ENCODE data around the gene CDC20.
"Not testable (repeated sequence)": the region's sequence is repeated elsewhere in the genome, so short reads cannot be mapped to it uniquely, and the experiment has no call there.

The CDC20 gene

DNA sequence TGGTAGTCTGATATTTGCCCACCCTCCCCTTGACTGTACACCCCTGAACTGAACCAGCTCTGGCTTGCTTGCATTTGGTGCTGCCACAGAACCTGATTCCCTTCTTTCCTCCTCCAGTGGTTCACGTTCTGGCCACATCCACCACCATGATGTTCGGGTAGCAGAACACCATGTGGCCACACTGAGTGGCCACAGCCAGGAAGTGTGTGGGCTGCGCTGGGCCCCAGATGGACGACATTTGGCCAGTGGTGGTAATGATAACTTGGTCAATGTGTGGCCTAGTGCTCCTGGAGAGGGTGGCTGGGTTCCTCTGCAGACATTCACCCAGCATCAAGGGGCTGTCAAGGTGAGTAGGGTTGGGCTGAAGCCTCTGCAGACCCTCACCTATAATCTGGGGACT, 1.8 kb downstream of the CDC20 start:
- DNase-seq, result no peak
- H3K36me3 Mint-ChIP-seq (ENCODE audit: low read depth), result peaks cover 60% of the 10 kb centered on the region
- peak overlapping the region; percentile 95 for H3K4me3 Mint-ChIP-seq
- peaks cover 49% of the 10 kb centered on the region for H3K4me1 Mint-ChIP-seq
- H3K9me3 Mint-ChIP-seq, result no peaks in the 10 kb centered on the region
- H3K27ac Mint-ChIP-seq, result peak overlapping the region; percentile 54
- no peak for ATAC-seq
- no peaks in the 10 kb centered on the region for H3K27me3 Mint-ChIP-seq

DNA sequence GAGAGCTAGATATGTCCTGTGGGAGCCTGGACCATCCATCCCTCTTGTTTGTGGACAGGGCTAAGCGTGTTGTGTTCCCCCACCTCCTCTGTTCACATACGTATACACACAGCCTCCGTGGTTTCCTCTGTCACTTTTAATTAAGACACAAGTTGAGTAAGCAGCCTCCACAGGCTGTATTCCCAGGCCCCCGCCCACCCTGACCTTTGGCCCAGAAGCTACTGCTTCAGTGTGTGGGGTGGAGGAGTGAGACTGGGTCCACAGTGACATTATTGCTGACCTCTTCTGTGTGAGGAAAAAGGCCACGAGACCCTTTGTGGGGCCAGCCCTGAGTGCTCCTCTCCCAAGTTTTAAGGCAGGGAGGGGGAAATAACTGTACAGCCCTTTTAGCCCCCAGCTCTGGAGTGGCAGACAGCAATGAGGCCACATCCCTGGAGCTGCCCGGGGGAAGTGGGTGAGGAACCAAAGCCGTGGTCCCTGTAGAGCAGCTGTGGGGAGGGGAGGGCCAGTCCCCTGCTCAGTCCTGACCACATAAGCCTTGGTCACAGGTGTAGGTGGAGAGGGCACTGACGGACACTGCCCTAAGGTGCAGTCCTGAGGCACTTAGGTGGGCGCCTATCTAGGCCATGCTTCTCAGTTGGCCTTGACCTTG, 4.6 kb downstream of the CDC20 start:
- ATAC-seq, result no peak
- H3K4me3 Mint-ChIP-seq, result peak overlapping the region; percentile 16
- H3K27me3 Mint-ChIP-seq, result no peaks in the 10 kb centered on the region
- DNase-seq, result peak; percentile 39
- H3K4me1 Mint-ChIP-seq, result peaks cover 58% of the 10 kb centered on the region
- H3K9me3 Mint-ChIP-seq, result no peaks in the 10 kb centered on the region
- peaks cover 68% of the 10 kb centered on the region for H3K36me3 Mint-ChIP-seq (ENCODE audit: low read depth)
- H3K27ac Mint-ChIP-seq, result peak overlapping the region; percentile 73

DNA sequence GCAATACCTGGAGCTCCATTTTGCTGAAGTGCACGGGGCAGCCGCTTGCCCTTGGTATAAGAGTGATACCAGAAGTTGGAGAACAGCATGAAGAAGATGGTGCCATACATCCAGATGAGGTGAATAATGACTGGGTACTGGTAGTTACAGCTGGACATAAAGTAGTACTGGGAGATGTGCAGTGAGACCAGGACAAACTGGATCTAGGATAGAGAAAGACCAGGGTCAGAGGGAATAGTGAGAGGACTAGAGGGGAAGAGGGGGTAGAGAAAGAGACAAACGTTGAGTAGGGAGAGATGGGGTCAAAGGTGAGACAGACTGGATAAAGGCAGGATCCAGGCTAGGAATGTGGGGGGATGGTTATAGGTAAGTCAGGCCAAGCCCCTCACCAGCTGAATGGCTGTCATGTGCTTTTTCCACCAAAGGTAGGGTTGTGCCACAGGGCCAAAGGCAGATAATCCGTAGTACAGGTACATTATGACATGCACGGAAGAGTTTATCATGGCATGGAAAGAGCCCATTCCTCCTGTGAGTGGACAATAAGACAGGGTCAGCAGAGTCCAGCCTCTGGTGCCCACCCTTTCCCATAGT, 5.2 kb downstream of the CDC20 start:
- H3K27ac Mint-ChIP-seq, result peak overlapping the region; percentile 10

DNA sequence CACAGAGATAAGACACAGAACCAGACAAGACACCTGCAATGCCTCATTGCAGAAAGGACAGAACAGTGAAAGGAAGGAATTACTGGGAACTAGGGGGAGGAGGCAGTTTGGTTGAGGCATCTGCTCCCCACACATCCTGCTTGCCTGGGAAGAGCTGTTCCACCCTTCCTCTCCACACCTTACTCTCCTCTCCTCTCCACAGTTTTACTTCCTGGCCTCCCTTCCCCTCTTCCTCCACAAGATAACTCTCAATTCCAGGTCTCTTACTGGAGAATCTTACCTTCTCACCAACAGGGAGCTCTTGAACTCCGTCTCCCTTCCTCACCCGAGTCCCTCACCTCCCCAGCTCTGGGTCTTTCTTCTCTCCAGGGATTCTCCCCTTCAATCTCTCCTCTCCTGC, 6.9 kb downstream of the CDC20 start:
- peaks cover 57% of the 10 kb centered on the region for H3K36me3 Mint-ChIP-seq (ENCODE audit: low read depth)
- no peaks in the 10 kb centered on the region for H3K9me3 Mint-ChIP-seq

More for the DNA sequence above, 5.2 kb downstream of the CDC20 start:
- Mint-ChIP-seq H3K36me3 (ENCODE audit: low read depth) (peaks cover 71% of the 10 kb centered on the region), H3K4me1 (peaks cover 62% of the 10 kb centered on the region), H3K4me3 (no peak overlapping the region), H3K9me3 (no peaks in the 10 kb centered on the region), H3K27me3 (no peaks in the 10 kb centered on the region)
- no peak for DNase-seq
- no peak for ATAC-seq

GRCh38 chr1:43366179-43366578, 7.4 kb downstream of the CDC20 start:
- Mint-ChIP-seq H3K27me3 (no peaks in the 10 kb centered on the region), H3K9me3 (no peaks in the 10 kb centered on the region), H3K27ac (peak overlapping the region; percentile 74), H3K4me3 (peak overlapping the region; percentile 100), H3K36me3 (ENCODE audit: low read depth) (peaks cover 52% of the 10 kb centered on the region), H3K4me1 (peaks cover 52% of the 10 kb centered on the region)
- ATAC-seq (no peak), DNase-seq (no peak)

More for the DNA sequence above, 6.9 kb downstream of the CDC20 start:
- ATAC-seq (no peak), DNase-seq (no peak)
- H3K4me3 Mint-ChIP-seq, result peak overlapping the region; percentile 100
- peaks cover 55% of the 10 kb centered on the region for H3K4me1 Mint-ChIP-seq
- no peaks in the 10 kb centered on the region for H3K27me3 Mint-ChIP-seq
- H3K27ac Mint-ChIP-seq, result peak overlapping the region; percentile 74

- DNase-seq (no peak), ATAC-seq (no peak)
- peak overlapping the region; percentile 88 for H3K27ac Mint-ChIP-seq
- no peaks in the 10 kb centered on the region for H3K27me3 Mint-ChIP-seq
- H3K4me1 Mint-ChIP-seq, result peaks cover 48% of the 10 kb centered on the region
- H3K36me3 Mint-ChIP-seq (ENCODE audit: low read depth), result peaks cover 47% of the 10 kb centered on the region
- no peaks in the 10 kb centered on the region for H3K9me3 Mint-ChIP-seq
- H3K4me3 Mint-ChIP-seq, result peak overlapping the region; percentile 100
Observed at GRCh38 chr1:43366601-43367025, 7.8 kb downstream of the CDC20 start.

GRCh38 chr1:43367026-43367903, 8.5 kb downstream of the CDC20 start:
- H3K36me3 Mint-ChIP-seq (ENCODE audit: low read depth), result peaks cover 41% of the 10 kb centered on the region
- peak; percentile 37 for DNase-seq
- H3K4me3 Mint-ChIP-seq, result peak overlapping the region; percentile 100
- ATAC-seq, result peak; percentile 57
- H3K27ac Mint-ChIP-seq, result peak overlapping the region; percentile 88
- no peaks in the 10 kb centered on the region for H3K27me3 Mint-ChIP-seq
- H3K9me3 Mint-ChIP-seq, result no peaks in the 10 kb centered on the region
- peaks cover 42% of the 10 kb centered on the region for H3K4me1 Mint-ChIP-seq

DNA sequence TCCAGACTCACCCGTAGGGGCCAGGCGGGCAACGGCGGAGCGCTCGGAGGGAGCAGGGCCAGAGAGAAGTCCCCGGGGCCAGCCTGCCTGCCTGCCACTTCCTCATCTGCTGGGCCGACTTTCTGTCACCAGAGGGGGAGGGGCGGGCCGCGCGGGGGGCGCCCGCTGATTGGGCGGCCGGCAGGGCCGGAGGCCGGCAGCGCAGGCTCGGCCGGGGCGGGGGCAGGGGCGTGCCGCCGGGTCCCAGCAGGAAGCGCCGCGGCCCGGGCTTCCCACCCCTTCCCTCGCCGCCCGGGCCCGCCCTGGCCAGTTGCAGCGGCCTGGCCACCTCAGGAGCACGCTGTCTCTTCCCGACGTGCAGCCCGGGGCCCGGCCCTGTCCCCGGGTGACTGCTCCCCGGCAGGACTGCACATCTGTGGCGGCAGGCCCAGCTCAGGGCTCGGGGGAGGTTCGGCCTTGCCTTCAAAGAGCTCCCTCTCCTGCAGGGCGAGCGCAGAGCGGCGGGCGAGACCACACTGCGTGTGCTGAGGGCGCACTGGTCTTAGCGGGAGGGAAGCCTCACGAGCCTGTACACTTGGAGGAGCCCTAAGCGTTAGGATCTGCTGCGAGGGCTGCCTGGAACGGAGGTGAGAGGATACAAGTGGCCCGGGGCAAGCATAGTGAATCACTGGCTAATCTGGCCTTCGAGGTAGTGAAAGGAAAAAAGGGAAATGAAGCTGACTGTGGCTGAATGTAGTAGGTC, 9.3 kb downstream of the CDC20 start, which contains the start of gene ELOVL1:
ELOVL1 (minus strand) TSS at position 108 of the 742 bp plus-strand sequence. CDS start 2,402 bp downstream, outside the sequence.
- ATAC-seq, result peak; percentile 83
- no peaks in the 10 kb centered on the region for H3K9me3 Mint-ChIP-seq
- peak within 1 kb of the TSS; percentile 100 for H3K4me3 Mint-ChIP-seq
- H3K27me3 Mint-ChIP-seq, result no peaks in the 10 kb centered on the region
- H3K4me1 Mint-ChIP-seq, result peaks cover 41% of the 10 kb centered on the region
- H3K36me3 Mint-ChIP-seq (ENCODE audit: low read depth), result peaks cover 36% of the 10 kb centered on the region
- DNase-seq, result peak; percentile 93
- H3K27ac Mint-ChIP-seq, result peak within 1 kb of the TSS; percentile 99

- H3K4me1 Mint-ChIP-seq, result peaks cover 37% of the 10 kb centered on the region
Observed at GRCh38 chr1:43368646-43369020, 9.9 kb downstream of the CDC20 start.

DNA sequence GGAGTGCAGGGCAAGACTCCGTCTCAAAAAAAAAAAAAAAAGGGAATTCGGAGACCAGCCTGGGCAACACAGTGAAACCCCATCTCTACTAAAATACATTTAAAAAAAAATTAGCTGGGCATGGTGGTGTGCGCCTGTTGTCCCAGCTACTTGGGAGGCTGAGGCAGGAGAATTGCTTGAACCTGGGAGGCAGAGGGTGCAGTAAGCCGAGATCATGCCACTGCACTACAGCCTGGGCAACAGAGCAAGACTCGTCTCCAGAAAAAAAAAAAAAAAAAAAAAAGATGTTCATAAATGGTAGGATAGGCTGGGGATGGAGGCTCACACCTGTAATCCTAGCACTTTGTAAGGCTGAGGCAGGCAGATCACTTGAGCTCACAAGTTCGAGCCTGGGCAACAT, 11.0 kb downstream of the CDC20 start:
- H3K9me3 Mint-ChIP-seq, ATAC-seq, H3K4me3 Mint-ChIP-seq, H3K27me3 Mint-ChIP-seq, DNase-seq, H3K27ac Mint-ChIP-seq: not testable (repeated sequence)
- Mint-ChIP-seq H3K4me1 (peaks cover 32% of the 10 kb centered on the region), H3K36me3 (ENCODE audit: low read depth) (peaks cover 22% of the 10 kb centered on the region)

More at GRCh38 chr1:43368646-43369020, 9.9 kb downstream of the CDC20 start:
- H3K36me3 Mint-ChIP-seq (ENCODE audit: low read depth), result peaks cover 32% of the 10 kb centered on the region
- peak overlapping the region; percentile 99 for H3K27ac Mint-ChIP-seq
- DNase-seq (no peak), ATAC-seq (no peak)
- H3K9me3 Mint-ChIP-seq, result no peaks in the 10 kb centered on the region
- no peaks in the 10 kb centered on the region for H3K27me3 Mint-ChIP-seq
- peak overlapping the region; percentile 100 for H3K4me3 Mint-ChIP-seq

GRCh38 chr1:43370564-43370963, 11.8 kb downstream of the CDC20 start:
- Mint-ChIP-seq H3K9me3 (no peaks in the 10 kb centered on the region), H3K27me3 (no peaks in the 10 kb centered on the region), H3K4me1 (peaks cover 25% of the 10 kb centered on the region), H3K4me3 (no peak overlapping the region), H3K27ac (no peak overlapping the region), H3K36me3 (ENCODE audit: low read depth) (peaks cover 15% of the 10 kb centered on the region)
- ATAC-seq, result no peak
- DNase-seq, result no peak

DNA sequence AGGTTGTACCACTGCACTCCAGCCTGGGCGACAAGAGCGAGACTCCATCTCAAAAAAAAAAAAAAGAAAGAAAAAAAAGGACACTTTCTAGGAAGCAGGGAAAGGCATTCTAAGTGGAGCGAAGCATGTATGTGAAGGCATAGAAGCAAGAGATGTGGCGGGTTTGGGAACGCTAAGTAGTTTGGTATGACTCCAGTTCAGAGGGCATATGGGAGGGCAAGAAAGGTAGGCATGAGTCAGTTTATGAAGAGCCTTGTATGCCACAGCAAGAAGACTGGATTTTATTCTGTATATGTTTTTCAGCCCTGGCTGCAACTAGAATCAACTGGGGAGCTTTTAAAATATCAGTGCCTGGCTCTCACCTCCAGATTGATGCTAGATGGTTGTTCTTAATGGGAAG, 13.4 kb downstream of the CDC20 start:
- ATAC-seq (no peak), DNase-seq (no peak)
- no peaks in the 10 kb centered on the region for H3K27me3 Mint-ChIP-seq
- no peaks in the 10 kb centered on the region for H3K9me3 Mint-ChIP-seq
- H3K27ac Mint-ChIP-seq, result no peak overlapping the region
- H3K4me3 Mint-ChIP-seq, result no peak overlapping the region
- peaks cover 15% of the 10 kb centered on the region for H3K4me1 Mint-ChIP-seq
- H3K36me3 Mint-ChIP-seq (ENCODE audit: low read depth), result peaks cover 7% of the 10 kb centered on the region

GRCh38 chr1:43373066-43373940, 14.5 kb downstream of the CDC20 start:
- Mint-ChIP-seq H3K9me3 (no peaks in the 10 kb centered on the region), H3K4me1 (peaks cover 13% of the 10 kb centered on the region), H3K4me3 (no peak overlapping the region), H3K27ac (no peak overlapping the region), H3K27me3 (no peaks in the 10 kb centered on the region), H3K36me3 (ENCODE audit: low read depth) (peaks cover 6% of the 10 kb centered on the region)
- ATAC-seq (no peak), DNase-seq (no peak)

Measured in activated naive CD8-positive, alpha-beta T cell treated with anti-CD3 and anti-CD28 coated beads, Interleukin-2, amount 50 U/mL, for 24 hours (primary cell).